ENCODE data around the gene MSMB.

- TF ChIP-seq POLR2A (IDR thresholded peaks at IDR 0.05; ENCODE audit: low read depth, low read length) (no peak), POLR2AphosphoS5 (IDR thresholded peaks at IDR 0.05; ENCODE audit: low read depth, low read length) (no peak)
These were observed 9.7 kb upstream of the MSMB start for GRCh38 chr10:46055771-46056170.

All from GM12892 (cell line).